Putamen (tissue), 1 donor: ENCODE measurements around the gene LATS2.
A peak's percentile ranks its signal among the peaks of the same experiment; 100 is the strongest.
"Not testable (repeated sequence)": the region's sequence is repeated elsewhere in the genome, so short reads cannot be mapped to it uniquely, and the experiment has no call there.

ENCODE experiments used
- DNase-seq: peaks from one replicate; pipeline ENCODE4 v3.0.0-alpha.2; 2016; ENCODE audit warnings: low spot score

The LATS2 gene

DNA sequence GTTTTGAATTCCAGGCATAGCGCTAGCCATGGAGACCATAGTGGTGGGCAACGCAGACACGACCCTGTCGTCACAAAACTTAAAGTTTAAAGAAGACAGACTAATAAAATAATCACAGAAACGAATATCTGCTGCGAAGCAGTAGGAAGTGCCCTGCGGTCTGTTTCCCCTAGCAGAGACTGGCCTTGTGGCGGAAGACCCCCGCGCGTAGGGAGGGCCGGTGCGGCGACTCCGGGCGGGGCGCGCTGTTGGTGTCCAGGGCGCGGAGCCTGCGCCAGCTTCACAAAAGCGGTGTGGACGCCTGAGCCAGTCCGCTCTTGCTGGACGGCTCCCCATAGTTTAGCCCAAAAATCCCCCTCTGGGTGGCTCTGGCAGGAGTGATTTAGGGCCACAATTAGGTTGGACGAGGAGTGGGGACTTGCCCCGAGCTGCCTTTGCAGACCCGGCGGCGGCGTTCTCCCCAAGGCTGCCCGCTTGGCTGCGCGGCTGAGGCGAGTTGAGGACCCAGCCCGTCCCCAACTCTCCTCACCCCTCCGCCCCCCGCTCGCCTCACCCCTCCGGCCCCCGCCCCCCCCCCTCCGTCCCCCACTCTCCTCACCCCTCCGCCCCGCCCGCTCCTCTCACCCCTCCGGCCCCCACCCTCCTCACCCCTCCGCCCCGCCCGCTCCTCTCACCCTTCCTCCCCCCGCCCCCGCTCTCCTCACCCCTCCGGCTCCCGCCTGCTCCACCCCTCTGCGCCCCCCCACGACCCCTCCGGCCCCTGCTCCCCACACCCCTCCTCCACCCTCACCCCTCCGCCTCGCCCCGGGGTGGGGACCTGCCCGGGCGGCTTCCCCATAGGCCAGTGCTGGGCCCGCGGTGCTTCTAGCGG, 14.2 kb upstream of the LATS2 start:
- no peak for DNase-seq

DNA sequence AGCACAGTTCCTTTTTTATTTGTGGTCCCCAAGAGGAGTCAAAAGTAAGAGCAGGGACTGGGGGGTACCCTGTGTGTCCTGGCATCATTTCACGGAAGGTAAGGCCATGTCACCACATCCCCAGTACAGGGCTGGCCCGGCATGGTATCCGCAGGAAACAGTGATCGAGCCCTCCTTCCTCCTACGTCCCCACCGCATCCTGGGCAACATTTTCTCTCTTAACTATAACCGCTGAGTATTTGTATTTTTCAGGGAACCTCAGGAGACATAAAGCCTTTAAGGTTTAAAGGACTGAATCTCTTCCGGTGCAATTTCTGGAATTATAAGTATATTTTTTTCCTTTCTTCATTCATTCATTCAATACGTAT, 13.6 kb upstream of the LATS2 start:
- DNase-seq = no peak

DNA sequence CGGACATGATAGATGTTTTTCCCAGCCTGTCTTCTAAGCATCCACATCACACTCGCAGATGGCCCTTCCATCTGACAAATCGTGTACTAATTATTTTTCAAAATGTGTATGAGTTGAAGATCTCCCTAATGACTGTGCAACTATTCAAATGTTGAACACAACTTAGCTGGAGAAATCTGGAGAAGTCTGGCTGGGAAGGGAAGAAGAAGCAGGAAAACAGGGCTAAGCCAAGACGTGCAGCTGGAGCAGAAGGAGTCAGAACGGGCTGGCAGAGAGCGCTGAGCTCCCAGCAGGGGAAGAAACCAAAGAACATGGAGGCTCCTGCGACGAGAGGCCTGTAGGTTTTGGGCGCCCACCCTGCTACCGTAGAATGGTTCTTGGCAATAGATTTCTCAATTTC, 13.2 kb upstream of the LATS2 start:
- DNase-seq = no peak

- no peak for DNase-seq
These were observed 10.5 kb upstream of the LATS2 start for GRCh38 chr13:21071924-21072323.

- DNase-seq = no peak
These were observed 9.6 kb upstream of the LATS2 start for GRCh38 chr13:21071015-21071414.

GRCh38 chr13:21069561-21070004, 8.2 kb upstream of the LATS2 start:
- no peak for DNase-seq

DNA sequence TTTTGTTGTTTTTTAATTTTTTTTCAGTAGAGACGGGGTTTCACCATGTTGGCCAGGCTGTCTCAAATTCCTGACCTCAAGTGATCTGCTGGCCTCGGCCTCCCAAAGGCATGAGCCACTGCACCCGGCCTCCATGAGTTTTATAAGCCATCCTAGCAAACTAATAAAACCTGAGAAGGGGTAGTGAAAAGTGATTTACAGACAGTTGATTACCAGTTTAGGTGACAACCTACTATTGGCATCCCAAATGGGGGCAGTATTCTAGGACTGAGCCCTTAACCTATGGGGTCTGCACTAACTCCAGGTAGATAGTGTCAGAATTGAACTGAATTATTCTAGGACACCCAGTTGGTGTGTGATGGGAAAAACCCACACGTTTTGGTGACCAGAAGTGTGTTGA, 6.5 kb upstream of the LATS2 start:
- DNase-seq = no peak

- no peak for DNase-seq
These were observed 5.6 kb upstream of the LATS2 start for GRCh38 chr13:21066946-21067345.

- no peak for DNase-seq
These were observed 4.3 kb upstream of the LATS2 start for GRCh38 chr13:21065686-21066085.

DNA sequence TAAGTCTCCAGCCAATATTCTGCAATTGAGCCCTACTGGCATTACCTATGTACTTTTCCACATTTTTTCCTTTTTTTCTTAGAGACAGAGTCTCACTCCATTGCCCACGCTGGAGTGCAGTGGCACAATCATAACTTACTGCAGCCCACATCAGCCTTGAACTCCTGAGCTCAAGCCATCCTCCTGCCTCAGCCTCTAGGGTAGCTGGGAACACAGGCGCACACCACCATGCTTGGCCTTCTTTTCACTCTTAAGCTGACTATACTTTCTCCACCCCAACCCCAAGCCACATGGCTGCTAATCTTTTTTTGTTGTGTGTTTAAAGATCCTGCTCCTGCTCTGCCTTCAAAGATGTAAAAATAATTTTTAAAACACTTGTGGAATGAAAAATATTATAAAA, 1.6 kb upstream of the LATS2 start:
- DNase-seq = no peak

DNA sequence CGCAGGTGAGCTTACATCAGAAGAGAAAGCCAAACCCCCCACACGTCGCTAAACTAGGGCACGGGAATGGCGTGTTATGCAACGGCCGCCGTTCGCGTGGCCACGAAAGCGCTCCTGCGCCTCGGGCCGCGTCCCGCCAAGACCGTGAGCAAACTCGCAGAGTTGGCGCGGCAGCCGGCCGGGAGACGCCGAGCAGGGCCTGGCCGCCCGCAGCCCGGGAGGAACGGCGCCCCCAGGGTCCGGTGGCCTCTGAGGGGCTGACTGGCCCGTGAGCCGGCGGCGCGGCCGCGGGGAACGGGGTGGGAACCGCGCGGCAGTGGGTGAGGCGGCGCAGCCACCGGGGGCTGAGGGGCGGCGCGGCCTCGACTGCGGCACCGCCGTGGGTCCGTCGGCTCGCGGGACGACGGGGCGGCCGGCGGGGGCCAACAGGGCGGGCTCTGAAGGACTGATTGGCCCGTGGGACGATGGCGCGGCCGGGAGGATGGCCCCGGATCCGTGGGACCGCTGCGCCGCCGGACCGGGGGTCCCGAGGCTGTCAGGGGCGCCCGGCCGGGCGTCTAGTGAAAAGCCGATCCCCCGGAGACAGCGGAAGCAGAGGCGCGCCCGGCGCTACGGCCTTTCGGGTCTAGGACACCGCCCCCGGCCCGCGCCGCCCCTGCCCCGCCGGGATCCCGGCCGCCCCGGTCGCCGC, 903 bp downstream of the LATS2 start:
- peak; percentile 4 for DNase-seq

GRCh38 chr13:21059641-21060337, 1.6 kb downstream of the LATS2 start:
- no peak for DNase-seq

DNA sequence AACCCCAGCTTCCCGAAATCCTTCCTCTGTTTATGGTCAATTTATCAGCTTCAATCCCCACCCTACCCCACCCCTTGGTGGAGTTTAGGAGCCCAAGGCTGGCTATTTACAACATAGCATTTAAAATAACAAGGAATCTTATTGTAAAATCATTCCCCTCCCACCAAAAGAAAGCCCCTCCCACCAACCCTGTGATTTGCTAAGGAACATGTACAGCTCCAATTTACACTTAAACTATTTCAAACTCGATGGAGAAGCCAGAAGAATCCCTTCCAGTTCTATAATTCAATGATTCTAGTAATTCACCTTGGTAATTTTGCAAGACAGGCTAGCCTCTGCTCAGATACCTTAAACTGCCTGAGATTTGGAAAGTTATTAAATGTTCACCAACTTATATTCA, 3.0 kb downstream of the LATS2 start:
- DNase-seq = no peak

GRCh38 chr13:21055511-21056045, 5.8 kb downstream of the LATS2 start:
- no peak for DNase-seq

GRCh38 chr13:21055016-21055415, 6.4 kb downstream of the LATS2 start:
- no peak for DNase-seq

DNA sequence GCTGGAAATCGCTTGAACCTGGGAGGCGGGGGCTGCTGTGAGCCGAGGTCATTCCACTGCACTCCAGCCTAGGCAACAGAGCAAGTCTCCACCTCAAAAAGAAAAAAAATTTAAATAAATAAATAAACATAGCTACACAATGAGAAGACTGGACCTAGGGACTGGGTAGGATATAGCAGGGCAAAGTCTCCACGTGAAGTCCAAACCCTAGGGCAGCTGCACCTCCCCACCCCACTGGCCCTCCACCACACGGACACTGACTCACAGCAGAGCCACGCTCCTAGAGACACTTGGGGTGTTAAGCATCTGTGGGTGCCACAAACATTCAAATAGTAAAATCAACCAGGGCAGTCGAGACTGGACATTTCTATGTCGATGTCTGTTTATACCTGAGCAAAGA, 7.1 kb downstream of the LATS2 start:
- no peak for DNase-seq

GRCh38 chr13:21053231-21053630, 8.2 kb downstream of the LATS2 start:
- DNase-seq = no peak

- no peak for DNase-seq
These were observed 9.7 kb downstream of the LATS2 start for GRCh38 chr13:21051675-21052074.

GRCh38 chr13:21050288-21051197, 10.8 kb downstream of the LATS2 start:
- DNase-seq = no peak

DNA sequence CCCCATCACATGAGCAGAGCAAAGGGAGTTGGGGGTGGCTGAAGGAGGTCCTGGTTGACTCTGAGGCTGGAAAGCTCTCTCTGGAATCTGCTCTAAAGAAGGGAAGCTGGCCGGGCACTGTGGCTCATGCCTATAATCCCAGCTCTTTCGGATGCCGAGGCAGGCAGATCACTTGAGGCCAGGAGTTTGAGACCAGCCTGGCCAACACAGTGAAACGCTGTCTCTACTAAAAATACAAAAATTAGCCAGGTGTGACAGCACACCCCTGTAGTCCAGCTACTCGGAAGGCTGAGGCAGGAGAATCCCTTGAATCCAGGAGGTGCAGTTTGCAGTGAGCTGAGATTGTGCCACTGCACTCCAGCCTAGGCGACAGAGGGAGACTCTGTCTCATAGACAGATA, 11.7 kb downstream of the LATS2 start:
- not testable (repeated sequence) for DNase-seq

DNA sequence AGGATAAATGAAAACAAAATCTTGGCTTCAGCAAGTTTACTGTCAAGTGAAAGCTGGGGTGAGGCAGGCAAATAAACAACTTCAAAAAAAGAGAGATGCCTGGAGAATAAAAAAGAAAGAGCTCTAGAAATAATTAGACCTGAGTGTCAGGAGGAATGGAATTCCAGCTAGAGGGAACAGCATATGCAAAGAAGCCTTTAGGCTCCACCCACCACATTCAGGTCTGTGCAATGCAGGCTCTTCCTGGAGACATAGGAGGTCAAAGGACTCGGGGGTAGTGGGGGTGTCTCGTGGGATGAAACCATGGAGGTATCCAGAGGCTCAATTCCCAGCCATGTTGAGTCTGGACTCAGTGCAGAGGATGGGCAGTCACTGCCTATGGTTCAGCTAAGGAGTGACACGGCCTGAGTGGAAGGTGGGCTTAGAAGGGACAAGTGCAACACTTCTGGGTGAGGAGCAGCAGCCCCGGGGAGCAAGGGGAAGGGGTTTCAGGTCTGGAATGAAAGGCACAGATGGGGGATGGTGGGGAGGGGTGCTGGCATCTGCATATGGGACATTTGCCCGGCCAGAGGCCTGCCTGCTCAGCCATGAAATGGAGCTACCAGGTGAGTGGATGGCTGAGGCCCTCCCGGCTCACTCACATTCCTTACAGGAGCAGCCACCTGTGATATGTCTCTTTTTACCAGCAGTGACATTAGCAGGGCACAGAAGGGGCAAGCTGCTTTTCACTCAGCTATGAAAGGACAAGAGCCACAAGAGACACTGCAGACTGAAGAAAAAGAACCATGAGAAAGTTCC, 12.3 kb downstream of the LATS2 start:
- no peak for DNase-seq
